Activated CD4-positive, CD25-positive, alpha-beta regulatory T cell treated with anti-CD3 and anti-CD28 coated beads, Interleukin-2, amount 50 U/mL, for 24 hours (primary cell): Measurements from ENCODE around the gene PRKCD.
A peak's percentile ranks its signal among the peaks of the same experiment; 100 is the strongest.

ENCODE experiments used
- ATAC-seq, 2 donors: fragments of 150-1000 bp; cut with Tn5 transposase; one replicate each; pipeline ENCODE4 v1.10.0; 2021; ENCODE audit warnings: mild to moderate bottlenecking in 1 of 2, moderate library complexity in 1 of 2

PRKCD gene

DNA sequence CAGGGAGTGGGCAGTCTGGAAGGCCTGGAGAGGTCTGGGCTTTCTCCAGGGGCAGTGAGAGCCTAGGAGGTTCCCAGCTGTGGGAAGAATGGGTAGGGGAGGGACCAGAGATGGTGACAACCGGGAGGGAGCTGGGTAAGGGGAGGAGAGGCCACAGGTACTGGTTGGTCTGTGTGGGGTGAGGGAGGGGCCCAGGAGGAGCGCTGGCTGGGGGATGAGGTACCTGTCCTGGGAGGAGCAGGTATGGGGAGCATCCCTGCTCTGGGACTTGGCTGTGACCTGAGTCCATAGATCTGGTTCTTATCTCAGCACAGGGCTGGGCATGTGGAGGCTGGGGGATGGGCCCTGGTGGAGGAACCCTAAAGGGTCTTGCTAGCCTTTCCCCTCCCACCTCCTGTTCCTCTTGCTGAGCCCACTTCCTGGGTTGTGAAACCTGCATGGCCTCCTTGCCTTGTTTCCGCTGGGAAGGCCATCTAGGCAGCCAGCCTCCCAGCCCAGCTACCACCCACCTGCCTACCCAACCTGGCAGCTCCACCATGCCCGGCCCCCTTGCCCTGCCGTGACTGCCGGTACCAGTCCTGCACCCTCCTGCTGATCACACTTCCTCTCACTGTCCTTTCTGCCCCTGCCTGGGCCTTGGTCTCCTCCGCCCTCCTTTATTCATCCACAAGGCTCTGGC is 11.0 kb downstream of the PRKCD start:
- ATAC-seq: no peak

DNA sequence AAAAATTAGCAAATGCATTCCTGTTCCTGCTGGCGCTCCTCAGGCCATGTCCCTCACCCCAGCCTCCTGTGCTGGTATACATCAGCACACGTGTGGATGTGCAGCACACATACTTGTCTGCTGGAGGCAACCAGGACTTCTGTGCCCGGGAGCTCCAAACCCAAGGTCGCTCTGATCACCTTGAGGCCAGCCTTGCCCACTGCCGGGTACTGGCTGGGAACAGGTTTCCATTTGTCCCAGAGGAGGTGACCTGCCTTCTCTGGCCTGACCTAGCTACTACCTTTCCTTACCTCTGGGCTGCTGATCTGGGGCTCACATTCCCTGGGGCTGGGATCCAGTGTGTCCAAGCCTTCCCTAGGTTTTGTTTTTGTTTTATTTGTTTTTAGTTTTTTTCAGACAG is 12.1 kb downstream of the PRKCD start:
- ATAC-seq: no peak

GRCh38 chr3:53174346-53175250 is 13.6 kb downstream of the PRKCD start:
- no peak for ATAC-seq

GRCh38 chr3:53175613-53176540 is 14.9 kb downstream of the PRKCD start:
- no peak for ATAC-seq

DNA sequence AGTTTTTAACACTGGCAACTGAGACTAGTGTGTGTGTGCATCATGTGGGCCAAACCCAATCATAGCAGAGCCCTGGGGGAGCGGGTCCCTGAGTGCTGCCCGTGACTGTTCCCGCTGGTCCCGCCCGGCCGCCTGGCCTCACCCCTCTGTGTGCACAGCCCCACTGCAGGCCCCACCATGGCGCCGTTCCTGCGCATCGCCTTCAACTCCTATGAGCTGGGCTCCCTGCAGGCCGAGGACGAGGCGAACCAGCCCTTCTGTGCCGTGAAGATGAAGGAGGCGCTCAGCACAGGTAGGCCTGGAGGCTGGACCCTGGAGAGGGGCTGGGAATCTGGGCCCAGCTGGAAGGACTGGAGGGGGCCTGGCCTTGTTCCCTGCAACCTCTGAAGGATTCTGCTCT is 17.2 kb downstream of the PRKCD start:
- ATAC-seq: no peak

DNA sequence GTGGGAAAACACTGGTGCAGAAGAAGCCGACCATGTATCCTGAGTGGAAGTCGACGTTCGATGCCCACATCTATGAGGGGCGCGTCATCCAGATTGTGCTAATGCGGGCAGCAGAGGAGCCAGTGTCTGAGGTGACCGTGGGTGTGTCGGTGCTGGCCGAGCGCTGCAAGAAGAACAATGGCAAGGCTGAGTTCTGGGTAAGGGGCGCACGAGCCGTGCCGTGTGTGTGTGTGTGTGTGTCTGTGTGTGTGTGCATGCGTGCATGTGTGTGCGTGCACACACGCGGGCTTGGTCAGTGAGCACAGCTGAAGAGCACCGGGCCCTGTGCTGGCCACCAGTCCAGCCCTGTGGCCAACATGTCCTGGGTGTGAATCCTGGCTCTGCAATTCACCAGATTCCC is 18.6 kb downstream of the PRKCD start:
- ATAC-seq: no peak

DNA sequence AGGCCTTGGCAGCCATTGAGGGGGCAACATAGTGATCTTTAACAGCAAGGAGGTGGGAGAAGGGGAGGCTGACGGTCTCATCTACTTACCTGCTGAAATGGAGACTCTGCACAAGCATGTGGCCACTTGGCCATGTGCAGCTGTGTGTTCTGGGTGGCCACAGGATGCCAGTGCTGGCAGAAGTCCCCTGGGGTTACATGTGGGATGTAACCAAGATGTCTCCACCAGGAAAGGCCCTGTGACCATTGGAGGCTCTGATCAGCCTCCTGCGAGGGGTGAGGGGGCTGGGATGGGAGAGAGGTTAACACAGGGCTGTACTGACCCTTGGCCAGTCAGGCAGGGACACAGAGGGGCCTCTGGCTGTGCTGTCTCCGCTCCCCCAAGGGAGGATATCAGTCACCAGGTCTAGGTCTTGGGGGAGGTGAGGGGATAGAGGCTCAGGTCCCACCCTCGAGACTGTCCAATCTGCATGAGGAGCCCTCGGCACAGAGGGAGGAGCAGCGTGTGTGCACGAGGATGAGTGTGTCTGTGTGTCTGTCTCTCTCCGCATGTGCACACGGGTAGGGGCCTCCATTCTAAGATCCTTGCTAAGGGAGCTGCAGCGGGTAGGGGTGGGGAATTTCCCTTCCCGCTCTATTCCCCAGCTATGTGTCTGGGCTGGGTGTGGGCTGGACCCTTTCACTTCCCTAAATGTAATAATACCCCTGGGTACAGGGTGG is 19.5 kb downstream of the PRKCD start:
- peak; percentile 67 to 72 for ATAC-seq

- ATAC-seq: no peak
These were observed 20.0 kb downstream of the PRKCD start for GRCh38 chr3:53181024-53181371.

GRCh38 chr3:53181528-53181927 is 20.5 kb downstream of the PRKCD start:
- ATAC-seq: no peak

GRCh38 chr3:53182764-53183355 is 21.9 kb downstream of the PRKCD start:
- ATAC-seq: no peak

DNA sequence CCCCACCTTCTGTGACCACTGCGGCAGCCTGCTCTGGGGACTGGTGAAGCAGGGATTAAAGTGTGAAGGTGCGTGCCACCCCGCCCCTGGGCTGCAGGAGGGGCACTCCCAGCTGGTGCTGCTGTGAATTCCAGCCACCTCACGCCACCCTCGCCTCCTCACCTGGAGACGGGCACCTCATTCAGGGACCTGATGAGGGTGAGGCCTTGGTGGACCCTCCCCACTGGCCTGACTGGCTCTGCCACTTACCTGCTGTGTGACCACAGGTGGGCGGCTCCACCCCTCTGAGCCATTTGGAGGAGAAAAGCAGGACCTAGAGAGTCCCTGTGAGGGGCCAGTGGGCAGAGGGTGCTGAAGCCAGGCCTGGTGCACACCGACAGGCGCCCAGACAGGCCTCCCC is 22.5 kb downstream of the PRKCD start:
- ATAC-seq: no peak

- ATAC-seq: no peak
These were observed 23.7 kb downstream of the PRKCD start for GRCh38 chr3:53184701-53185100.

GRCh38 chr3:53185761-53186465 is 24.9 kb downstream of the PRKCD start:
- ATAC-seq: no peak

DNA sequence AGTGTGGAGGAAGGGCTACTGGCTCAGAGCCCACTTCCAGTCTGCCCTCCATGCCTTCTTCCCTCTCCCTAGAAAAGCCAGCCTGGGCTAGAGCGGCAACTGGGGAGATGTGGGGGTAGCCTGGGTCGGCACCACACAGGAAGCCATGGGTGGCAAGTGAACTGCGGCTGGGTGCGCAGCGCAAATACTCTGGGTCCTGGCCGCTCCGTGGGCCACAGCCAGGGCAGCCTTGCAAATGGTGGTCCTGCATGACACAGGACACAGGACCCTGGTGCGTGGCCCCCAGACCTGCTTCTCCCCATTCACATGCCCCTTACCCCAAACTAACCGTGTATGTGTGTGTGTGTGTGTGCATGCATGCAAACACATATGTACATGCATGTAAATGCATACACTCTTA is 25.7 kb downstream of the PRKCD start:
- ATAC-seq: no peak

DNA sequence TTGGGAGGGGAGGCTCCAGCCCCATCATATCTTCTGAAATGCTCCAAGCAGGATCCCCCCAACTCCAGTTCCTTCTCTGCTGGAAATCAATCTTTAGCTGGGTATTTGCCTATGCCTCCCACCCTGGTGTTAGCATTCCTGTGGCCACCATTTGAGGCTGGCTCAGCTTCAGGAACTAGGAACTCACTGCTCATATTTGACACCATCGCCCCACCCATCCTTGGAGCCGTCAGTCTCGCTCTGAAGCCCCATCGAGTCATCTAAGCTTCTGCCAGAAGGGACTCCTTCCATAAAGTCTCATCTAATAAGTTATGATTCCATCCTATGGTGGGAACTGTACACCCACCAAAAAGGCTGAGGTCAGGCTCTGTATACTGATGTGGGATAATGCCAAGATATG is 26.4 kb downstream of the PRKCD start:
- ATAC-seq: no peak

DNA sequence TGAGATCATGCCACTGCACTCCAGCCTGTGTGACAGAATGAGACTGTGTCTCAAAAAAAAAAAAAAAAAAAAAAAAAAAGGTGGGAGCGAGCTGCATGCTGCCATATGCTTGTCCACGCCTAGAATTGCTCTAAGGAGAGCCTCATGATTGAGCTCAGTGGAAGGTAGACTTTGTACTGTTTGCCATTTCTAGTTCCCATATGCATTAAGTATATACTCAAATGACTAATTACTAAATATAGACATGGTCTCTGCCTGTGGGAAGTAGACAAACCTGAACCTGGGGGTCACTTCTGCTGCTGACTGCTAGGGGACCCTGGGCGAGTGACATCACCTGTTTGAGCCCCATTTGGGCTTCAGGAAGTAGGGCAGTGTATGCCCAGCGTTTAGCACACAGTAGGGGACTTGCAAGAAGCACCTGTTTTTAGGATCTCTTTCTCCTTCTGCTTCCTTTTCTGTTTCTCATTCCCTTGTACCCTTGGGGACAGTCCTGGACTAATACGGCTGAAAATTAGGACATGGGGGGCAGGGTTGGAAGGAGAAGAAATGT is 27.2 kb downstream of the PRKCD start:
- no peak for ATAC-seq

DNA sequence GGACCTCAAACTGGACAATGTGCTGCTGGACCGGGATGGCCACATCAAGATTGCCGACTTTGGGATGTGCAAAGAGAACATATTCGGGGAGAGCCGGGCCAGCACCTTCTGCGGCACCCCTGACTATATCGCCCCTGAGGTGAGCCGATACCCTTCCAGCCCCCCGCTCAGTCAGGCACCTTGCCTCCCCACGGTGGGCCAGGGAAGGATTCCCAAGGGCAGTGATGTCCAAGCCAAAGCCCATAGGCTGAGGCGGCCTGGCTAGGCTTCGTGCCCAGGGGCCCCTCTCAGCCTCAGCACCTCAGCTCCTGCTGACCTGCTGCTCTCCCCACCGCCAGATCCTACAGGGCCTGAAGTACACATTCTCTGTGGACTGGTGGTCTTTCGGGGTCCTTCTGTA is 27.7 kb downstream of the PRKCD start:
- no peak for ATAC-seq

DNA sequence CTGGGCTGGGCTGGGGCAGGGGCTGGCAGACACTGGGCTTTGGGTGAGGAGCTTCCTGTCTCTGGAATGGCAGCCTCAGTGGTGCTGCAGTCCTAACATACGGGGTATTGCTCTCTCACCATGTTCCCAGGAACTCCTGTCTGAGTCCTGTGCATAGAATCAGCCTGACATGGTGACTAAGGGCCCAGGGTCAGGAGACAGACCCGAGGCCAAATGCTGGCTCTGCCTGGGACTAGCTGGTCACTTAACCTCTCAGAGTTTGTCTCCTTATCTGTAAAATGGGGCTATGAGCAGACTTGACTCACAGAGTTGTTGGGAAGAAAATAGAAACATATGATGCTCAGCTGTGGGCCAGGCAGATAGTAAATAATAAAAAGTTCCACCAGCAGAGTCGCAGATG is 28.3 kb downstream of the PRKCD start:
- no peak for ATAC-seq

DNA sequence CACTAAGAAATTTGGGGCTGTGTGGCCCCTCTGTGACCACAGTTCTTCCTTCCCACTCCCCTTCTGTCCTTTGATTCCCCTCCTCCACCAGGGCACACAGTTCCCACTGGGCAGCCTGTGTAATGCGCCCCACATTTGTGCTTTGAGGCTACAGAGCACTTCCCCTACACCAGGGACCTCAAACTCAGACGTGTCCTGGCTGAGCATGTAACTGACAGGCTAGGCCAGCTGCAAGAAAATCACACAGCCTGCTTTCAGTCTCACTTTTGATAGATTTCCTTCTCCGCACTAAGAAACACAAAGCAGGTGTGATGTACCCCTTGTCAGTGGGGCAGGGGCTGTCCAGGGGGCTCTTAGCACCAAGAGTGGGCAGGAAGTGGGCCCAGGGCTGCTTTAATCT is 29.6 kb downstream of the PRKCD start:
- no peak for ATAC-seq

DNA sequence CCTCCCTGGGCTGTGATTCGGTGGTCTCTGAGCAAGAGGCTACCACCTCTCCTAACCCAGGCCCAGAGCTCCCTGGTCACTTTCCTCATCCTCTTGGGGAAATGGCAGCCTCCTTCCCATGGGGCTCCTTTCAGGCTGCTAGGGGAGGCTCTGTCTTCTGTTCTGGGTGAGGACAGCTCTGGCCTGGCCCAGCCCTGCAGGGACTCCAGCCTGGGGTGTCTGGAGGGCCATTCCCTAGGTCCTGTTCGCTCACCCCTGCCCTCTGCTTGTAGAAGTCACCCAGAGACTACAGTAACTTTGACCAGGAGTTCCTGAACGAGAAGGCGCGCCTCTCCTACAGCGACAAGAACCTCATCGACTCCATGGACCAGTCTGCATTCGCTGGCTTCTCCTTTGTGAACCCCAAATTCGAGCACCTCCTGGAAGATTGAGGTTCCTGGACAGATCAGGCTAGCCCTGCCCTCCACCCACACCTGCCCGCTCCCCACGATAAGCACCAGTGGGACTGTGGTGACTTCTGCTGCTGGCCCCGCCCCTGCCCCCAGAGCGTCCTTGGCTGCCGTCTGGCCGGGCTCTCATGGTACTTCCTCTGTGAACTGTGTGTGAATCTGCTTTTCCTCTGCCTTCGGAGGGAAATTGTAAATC is 30.9 kb downstream of the PRKCD start:
- ATAC-seq: no peak

- ATAC-seq: no peak
These were observed 31.6 kb downstream of the PRKCD start for GRCh38 chr3:53192608-53193007.
